GM12878 (cell line): ENCODE measurements around the gene SEC24D. TPM values are rescaled to one million over a fixed set of nuclear protein-coding genes. Genes with fewer than 3 reads are reported as not detected.

Source experiments
- ATAC-seq: fragments of 200-7000 bp; cut with Tn5 transposase; 3 replicates; pipeline ENCODE4 v1.9.1; 2020; ENCODE audit warnings: mild to moderate bottlenecking, moderate library complexity
- BruUV-seq: library from RNA; stranded (reverse); fragments of 400-500 nt; replicated peaks from 2 replicates; lab custom pipeline; 2021; lab: Mats Ljungman, UMichigan
- CTCF ChIA-PET: fragments of 300-600 bp; sonication (Branson Sonifier 250); formaldehyde crosslinking; extraction: SDS; loops from one replicate; lab custom pipeline; 2021; ENCODE audit warnings: inconsistent platforms; lab: Yijun Ruan, JAX
- POLR2A ChIA-PET: fragments of 350-600 bp; formaldehyde crosslinking; extraction: SDS; loops from one replicate; lab custom pipeline; 2021; ENCODE audit warnings: inconsistent platforms; lab: Charles Lee
- RAD21 ChIA-PET: fragments of 300-600 bp; sonication (Branson Sonifier 250); formaldehyde crosslinking; loops from one replicate; lab custom pipeline; 2023; ENCODE audit warnings: antibody characterized with exemption; ENCODE audit not compliant: unreplicated experiment; lab: Charles Lee
- SMC1A ChIA-PET: fragments of 300-600 bp; sonication (Branson Sonifier 250); formaldehyde crosslinking; loops from one replicate; lab custom pipeline; 2023; ENCODE audit not compliant: unreplicated experiment, uncharacterized antibody; lab: Charles Lee
- DNase-seq: peaks from one replicate; pipeline ENCODE4 v3.0.0-alpha.2; 2011; ENCODE audit warnings: low read depth, low spot score
- FAIRE-seq: peaks from 3 replicates; lab custom pipeline; 2011; peaks lifted over from hg19 to GRCh38; lab: Jason Lieb, UNC
- H2AFZ ChIP-seq: 2 replicates; pipeline ENCODE4 v1.6.0; 2011; ENCODE audit warnings: low read depth, low read length, control low read depth; ENCODE audit not compliant: control insufficient read depth
- H3K27ac ChIP-seq: 2 replicates; pipeline ENCODE4 v1.5.1; 2011; ENCODE audit warnings: control low read depth; ENCODE audit not compliant: control insufficient read depth, insufficient read depth
- H3K27me3 ChIP-seq, 2 experiments: replicated peaks in 1 of 2; 2 replicates each; pipeline versions ENCODE4 v1.6.0 to v1.6.1; 2011; ENCODE audit warnings: low read length in 1 of 2; ENCODE audit not compliant: control insufficient read depth in 2 of 2, insufficient read depth in 2 of 2
- H3K36me3 ChIP-seq, 2 experiments: 2 replicates each; pipeline ENCODE4 v1.5.1; 2011; ENCODE audit warnings: low read length in 1 of 2; ENCODE audit not compliant: control insufficient read depth in 2 of 2, insufficient read depth in 2 of 2
- H3K4me1 ChIP-seq: 2 replicates; pipeline ENCODE4 v1.6.1; 2011; ENCODE audit warnings: mild to moderate bottlenecking, low read length, moderate library complexity, mixed read lengths; ENCODE audit not compliant: control insufficient read depth, insufficient read depth
- H3K4me2 ChIP-seq: 2 replicates; pipeline ENCODE4 v1.6.0; 2011; ENCODE audit warnings: control low read depth; ENCODE audit not compliant: control insufficient read depth, insufficient read depth
- H3K4me3 ChIP-seq: fragments of 200-600 bp; sonication (generic); 2 replicates; pipeline ENCODE4 v1.5.1; 2016
- H3K79me2 ChIP-seq: 2 replicates; pipeline ENCODE4 v1.6.0; 2011; ENCODE audit warnings: low read length; ENCODE audit not compliant: control insufficient read depth, insufficient read depth
- H3K9ac ChIP-seq: 2 replicates; pipeline ENCODE4 v1.8.0; 2011; ENCODE audit warnings: low read length, control low read depth, mixed read lengths; ENCODE audit not compliant: control insufficient read depth, insufficient read depth
- H3K9me3 ChIP-seq: replicated peaks from 3 replicates; pipeline ENCODE4 v1.5.1; 2011; ENCODE audit warnings: mild to moderate bottlenecking, low read length; ENCODE audit not compliant: control insufficient read depth, insufficient read depth
- H4K20me1 ChIP-seq: 2 replicates; pipeline ENCODE4 v1.6.0; 2011; ENCODE audit not compliant: control insufficient read depth, insufficient read depth
- CBFB ChIP-seq: IDR thresholded peaks from 2 replicates; pipeline ENCODE4 v1.6.1; 2016; ENCODE audit warnings: antibody characterized with exemption, low read depth
- HDAC6 ChIP-seq: fragments of 200-600 bp; sonication (generic); IDR thresholded peaks from one replicate; pipeline ENCODE4 v1.8.0; 2017; ENCODE audit warnings: antibody characterized with exemption; ENCODE audit not compliant: unreplicated experiment
- IKZF1 ChIP-seq: fragments of 450-650 bp; conservative IDR thresholded peaks from 2 replicates; pipeline ENCODE4 v1.6.1; 2017; ENCODE audit warnings: antibody characterized with exemption, mild to moderate bottlenecking
- JUND ChIP-seq: IDR thresholded peaks from 2 replicates; pipeline ENCODE4 v1.6.1; 2012; ENCODE audit warnings: low read depth, mild to moderate bottlenecking, low read length, improper control_type of control experiment, moderate library complexity
- MYC ChIP-seq: IDR thresholded peaks from 2 replicates; pipeline ENCODE4 v1.6.1; 2011; ENCODE audit warnings: mild to moderate bottlenecking, low read length, moderate library complexity, inconsistent platforms; ENCODE audit not compliant: insufficient read depth, insufficient replicate concordance, insufficient read length, severe bottlenecking
- SMARCA5 ChIP-seq: fragments of 450-650 bp; IDR thresholded peaks from 2 replicates; pipeline ENCODE4 v1.6.1; 2017; ENCODE audit warnings: mild to moderate bottlenecking
- STAT1 ChIP-seq: fragments of 450-650 bp; conservative IDR thresholded peaks from 2 replicates; pipeline ENCODE4 v1.6.1; 2014; ENCODE audit warnings: antibody characterized with exemption, mild to moderate bottlenecking
- ZNF274 ChIP-seq: IDR thresholded peaks from one replicate; pipeline ENCODE4 v1.8.0; 2011; ENCODE audit not compliant: insufficient read length, insufficient read depth
- ZSCAN29 ChIP-seq: fragments of 450-650 bp; IDR thresholded peaks from 2 replicates; pipeline ENCODE4 v1.6.1; 2017; ENCODE audit warnings: mild to moderate bottlenecking, moderate library complexity
- WGBS: methylation state at CpG from one replicate; pipeline ENCODE4 v1.1.6; 2016; ENCODE audit warnings: low lambda C conversion rate; ENCODE audit not compliant: insufficient replicate concordance, insufficient coverage; ENCODE audit errors: missing lambda C conversion rate; 5-methylcytosine and 5-hydroxymethylcytosine counted together
- in situ Hi-C: fragments of 300-500 bp; cut with MboI; formaldehyde crosslinking; loops from 9 replicates; pipeline ENCODE4 v1.14.3; 2018; ENCODE audit warnings: mixed read lengths
- intact Hi-C: fragments of 100-400 bp; cut with micrococcal nuclease; formaldehyde crosslinking; loops from one replicate; pipeline ENCODE4 v1.14.2; 2022; ENCODE audit not compliant: unreplicated experiment
- polyA plus RNA-seq, 11 experiments: library from polyadenylated mRNA; depleted of rRNA in 4 of 11; unstranded in 6 of 11; stranded (reverse) in 5 of 11; fragments of >200 nt; fragmentation: Nextera tagmentation in 4 of 11; fragmentation: Illumina TruSeq in 1 of 11; extraction: Ambion mirVana in 4 of 11; extraction: Trizol in 1 of 11; gene quantifications; 1 replicate in 1 of 11; 2 replicates in 10 of 11; pipeline versions ENCODE4 v1.2.1 to v1.2.3, GENCODE V29; 2011 to 2016; ENCODE audit warnings: inconsistent platforms in 2 of 11, missing spikeins in 2 of 11, low read depth in 1 of 11
- total RNA-seq, 4 experiments: library from RNA; depleted of rRNA in 3 of 4; stranded (reverse); fragments of >200 nt in 3 of 4; fragmentation: Illumina TruSeq in 1 of 4; extraction: Trizol in 1 of 4; gene quantifications; 2 replicates each; pipeline versions ENCODE4 v1.2.1 to v1.2.3, GENCODE V29; 2013 to 2021
- TF ChIP-seq, protein P1 (sequence below): fragments of 450-650 bp; formaldehyde crosslinking; IDR thresholded peaks from 2 replicates; pipeline ENCODE4 v1.4.0; 2020; ENCODE audit warnings: mild to moderate bottlenecking, moderate library complexity
- TF ChIP-seq, protein P2 (sequence below): fragments of 450-650 bp; IDR thresholded peaks from 2 replicates; pipeline ENCODE4 v1.6.1; 2017; ENCODE audit warnings: low read depth, mild to moderate bottlenecking, moderate library complexity
- TF ChIP-seq, protein P3 (sequence below): fragments of 450-650 bp; formaldehyde crosslinking; IDR thresholded peaks from 2 replicates; pipeline ENCODE4 v1.4.0; 2022; ENCODE audit warnings: mild to moderate bottlenecking, moderate library complexity
- TF ChIP-seq, protein P4 (sequence below): IDR thresholded peaks from 2 replicates; pipeline ENCODE4 v1.6.1; 2012; ENCODE audit warnings: low read length, inconsistent platforms
- TF ChIP-seq, protein P5 (sequence below): IDR thresholded peaks from 2 replicates; pipeline ENCODE4 v1.6.1; 2011; ENCODE audit warnings: low read depth, low read length, improper control_type of control experiment, borderline replicate concordance

SEC24D gene
- total and polyA plus RNA-seq, 10 of the 15 experiments (the other 5 are each of a cell fraction or from before 2014, with no cell fraction given): 12.8 to 61.9 (median 25.6) TPM

DNA sequence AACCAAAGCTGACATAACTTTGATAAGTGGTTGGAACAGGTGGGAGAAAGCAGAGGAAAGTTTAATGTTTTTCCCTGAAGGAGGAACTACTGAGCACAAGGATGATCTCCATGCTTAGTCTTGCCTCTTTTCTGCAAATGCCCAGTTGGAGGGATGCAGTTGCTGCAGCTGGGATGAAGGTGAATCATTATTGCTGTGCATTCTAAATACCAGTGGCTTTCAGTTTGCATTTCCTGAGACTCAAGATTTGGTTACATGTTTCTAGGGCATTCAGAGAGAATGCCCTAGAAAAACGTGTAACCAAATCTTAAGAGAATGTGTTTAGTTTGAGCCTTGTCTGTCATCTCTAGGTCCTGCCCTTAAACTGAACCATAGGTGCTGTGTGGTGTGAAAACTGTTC, 108.6 kb downstream of the SEC24D start:
- DNase-seq (no peak), FAIRE-seq (no peak), ATAC-seq (no peak)
- 6% methylated on average over 1 of the region's 1 CpG for WGBS
- no TSS peak for BruUV-seq
- SMC1A ChIA-PET: interaction anchor here (0.5 to 1.8 kb wide), 3 partner anchors 15 to 127 kb away, joined by 3 to 6 read pairs (median 5); no protein-coding TSS in a partner anchor
- intact Hi-C loops: no loop called here
- Histone ChIP-seq H3K4me2 (no peak overlapping the region), H3K27me3 (no peaks in the 10 kb centered on the region), H2AFZ (no peak overlapping the region), H3K9ac (no peak overlapping the region), H3K9me3 (no peaks in the 10 kb centered on the region), H3K4me1 (no peaks in the 10 kb centered on the region), H4K20me1 (no peaks in the 10 kb centered on the region), H3K27ac (no peak overlapping the region), H3K36me3 (peaks cover 2 to 37% of the 10 kb centered on the region in 2 experiments), H3K4me3 (no peak overlapping the region), H3K79me2 (no peaks in the 10 kb centered on the region)
- in situ Hi-C loops: no loop called here
- POLR2A ChIA-PET: no interaction called here
- CTCF ChIA-PET: interaction anchor here (1.0 to 1.1 kb wide), 2 partner anchors 12 to 32 kb away, joined by 3 read pairs; no protein-coding TSS in a partner anchor
- RAD21 ChIA-PET: no interaction called here
- TF ChIP-seq, protein P1, sequence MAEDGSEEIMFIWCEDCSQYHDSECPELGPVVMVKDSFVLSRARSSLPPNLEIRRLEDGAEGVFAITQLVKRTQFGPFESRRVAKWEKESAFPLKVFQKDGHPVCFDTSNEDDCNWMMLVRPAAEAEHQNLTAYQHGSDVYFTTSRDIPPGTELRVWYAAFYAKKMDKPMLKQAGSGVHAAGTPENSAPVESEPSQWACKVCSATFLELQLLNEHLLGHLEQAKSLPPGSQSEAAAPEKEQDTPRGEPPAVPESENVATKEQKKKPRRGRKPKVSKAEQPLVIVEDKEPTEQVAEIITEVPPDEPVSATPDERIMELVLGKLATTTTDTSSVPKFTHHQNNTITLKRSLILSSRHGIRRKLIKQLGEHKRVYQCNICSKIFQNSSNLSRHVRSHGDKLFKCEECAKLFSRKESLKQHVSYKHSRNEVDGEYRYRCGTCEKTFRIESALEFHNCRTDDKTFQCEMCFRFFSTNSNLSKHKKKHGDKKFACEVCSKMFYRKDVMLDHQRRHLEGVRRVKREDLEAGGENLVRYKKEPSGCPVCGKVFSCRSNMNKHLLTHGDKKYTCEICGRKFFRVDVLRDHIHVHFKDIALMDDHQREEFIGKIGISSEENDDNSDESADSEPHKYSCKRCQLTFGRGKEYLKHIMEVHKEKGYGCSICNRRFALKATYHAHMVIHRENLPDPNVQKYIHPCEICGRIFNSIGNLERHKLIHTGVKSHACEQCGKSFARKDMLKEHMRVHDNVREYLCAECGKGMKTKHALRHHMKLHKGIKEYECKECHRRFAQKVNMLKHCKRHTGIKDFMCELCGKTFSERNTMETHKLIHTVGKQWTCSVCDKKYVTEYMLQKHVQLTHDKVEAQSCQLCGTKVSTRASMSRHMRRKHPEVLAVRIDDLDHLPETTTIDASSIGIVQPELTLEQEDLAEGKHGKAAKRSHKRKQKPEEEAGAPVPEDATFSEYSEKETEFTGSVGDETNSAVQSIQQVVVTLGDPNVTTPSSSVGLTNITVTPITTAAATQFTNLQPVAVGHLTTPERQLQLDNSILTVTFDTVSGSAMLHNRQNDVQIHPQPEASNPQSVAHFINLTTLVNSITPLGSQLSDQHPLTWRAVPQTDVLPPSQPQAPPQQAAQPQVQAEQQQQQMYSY (CRISPR knock-in tag): no peak
- TF ChIP-seq SMARCA5 (no peak), JUND (no peak), IKZF1 (no peak), ZSCAN29 (no peak), STAT1 (no peak), CBFB (no peak), MYC (no peak), ZNF274 (no peak), HDAC6 (no peak)
- TF ChIP-seq, protein P2, sequence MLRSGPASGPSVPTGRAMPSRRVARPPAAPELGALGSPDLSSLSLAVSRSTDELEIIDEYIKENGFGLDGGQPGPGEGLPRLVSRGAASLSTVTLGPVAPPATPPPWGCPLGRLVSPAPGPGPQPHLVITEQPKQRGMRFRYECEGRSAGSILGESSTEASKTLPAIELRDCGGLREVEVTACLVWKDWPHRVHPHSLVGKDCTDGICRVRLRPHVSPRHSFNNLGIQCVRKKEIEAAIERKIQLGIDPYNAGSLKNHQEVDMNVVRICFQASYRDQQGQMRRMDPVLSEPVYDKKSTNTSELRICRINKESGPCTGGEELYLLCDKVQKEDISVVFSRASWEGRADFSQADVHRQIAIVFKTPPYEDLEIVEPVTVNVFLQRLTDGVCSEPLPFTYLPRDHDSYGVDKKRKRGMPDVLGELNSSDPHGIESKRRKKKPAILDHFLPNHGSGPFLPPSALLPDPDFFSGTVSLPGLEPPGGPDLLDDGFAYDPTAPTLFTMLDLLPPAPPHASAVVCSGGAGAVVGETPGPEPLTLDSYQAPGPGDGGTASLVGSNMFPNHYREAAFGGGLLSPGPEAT: no peak
- TF ChIP-seq, protein P3, sequence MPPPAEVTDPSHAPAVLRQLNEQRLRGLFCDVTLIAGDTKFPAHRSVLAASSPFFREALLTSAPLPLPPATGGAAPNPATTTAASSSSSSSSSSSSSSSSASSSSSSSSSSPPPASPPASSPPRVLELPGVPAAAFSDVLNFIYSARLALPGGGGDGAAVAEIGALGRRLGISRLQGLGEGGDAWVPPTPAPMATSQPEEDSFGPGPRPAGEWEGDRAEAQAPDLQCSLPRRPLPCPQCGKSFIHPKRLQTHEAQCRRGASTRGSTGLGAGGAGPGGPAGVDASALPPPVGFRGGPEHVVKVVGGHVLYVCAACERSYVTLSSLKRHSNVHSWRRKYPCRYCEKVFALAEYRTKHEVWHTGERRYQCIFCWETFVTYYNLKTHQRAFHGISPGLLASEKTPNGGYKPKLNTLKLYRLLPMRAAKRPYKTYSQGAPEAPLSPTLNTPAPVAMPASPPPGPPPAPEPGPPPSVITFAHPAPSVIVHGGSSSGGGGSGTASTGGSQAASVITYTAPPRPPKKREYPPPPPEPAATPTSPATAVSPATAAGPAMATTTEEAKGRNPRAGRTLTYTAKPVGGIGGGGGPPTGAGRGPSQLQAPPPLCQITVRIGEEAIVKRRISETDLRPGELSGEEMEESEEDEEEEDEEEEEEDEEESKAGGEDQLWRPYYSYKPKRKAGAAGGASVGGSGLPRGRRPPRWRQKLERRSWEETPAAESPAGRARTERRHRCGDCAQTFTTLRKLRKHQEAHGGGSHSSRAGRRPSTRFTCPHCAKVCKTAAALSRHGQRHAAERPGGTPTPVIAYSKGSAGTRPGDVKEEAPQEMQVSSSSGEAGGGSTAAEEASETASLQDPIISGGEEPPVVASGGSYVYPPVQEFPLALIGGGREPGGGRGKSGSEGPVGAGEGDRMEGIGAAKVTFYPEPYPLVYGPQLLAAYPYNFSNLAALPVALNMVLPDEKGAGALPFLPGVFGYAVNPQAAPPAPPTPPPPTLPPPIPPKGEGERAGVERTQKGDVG: no peak
- TF ChIP-seq, protein P4, sequence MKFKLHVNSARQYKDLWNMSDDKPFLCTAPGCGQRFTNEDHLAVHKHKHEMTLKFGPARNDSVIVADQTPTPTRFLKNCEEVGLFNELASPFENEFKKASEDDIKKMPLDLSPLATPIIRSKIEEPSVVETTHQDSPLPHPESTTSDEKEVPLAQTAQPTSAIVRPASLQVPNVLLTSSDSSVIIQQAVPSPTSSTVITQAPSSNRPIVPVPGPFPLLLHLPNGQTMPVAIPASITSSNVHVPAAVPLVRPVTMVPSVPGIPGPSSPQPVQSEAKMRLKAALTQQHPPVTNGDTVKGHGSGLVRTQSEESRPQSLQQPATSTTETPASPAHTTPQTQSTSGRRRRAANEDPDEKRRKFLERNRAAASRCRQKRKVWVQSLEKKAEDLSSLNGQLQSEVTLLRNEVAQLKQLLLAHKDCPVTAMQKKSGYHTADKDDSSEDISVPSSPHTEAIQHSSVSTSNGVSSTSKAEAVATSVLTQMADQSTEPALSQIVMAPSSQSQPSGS: no peak
- TF ChIP-seq, protein P5, sequence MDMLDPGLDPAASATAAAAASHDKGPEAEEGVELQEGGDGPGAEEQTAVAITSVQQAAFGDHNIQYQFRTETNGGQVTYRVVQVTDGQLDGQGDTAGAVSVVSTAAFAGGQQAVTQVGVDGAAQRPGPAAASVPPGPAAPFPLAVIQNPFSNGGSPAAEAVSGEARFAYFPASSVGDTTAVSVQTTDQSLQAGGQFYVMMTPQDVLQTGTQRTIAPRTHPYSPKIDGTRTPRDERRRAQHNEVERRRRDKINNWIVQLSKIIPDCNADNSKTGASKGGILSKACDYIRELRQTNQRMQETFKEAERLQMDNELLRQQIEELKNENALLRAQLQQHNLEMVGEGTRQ: no peak
